D721Med (cell line): ENCODE results near the gene MMEL1.

Experiments used
- DNase-seq: peaks from one replicate; pipeline ENCODE4 v3.0.0; 2011; ENCODE audit warnings: low spot score; ENCODE audit not compliant: insufficient read length
- FAIRE-seq: peaks from 2 replicates; lab custom pipeline; 2011; peaks lifted over from hg19 to GRCh38; lab: Jason Lieb, UNC
- TF ChIP-seq, protein P1 (sequence below): IDR thresholded peaks from 2 replicates; pipeline ENCODE4 v1.5.1; 2012; ENCODE audit warnings: mild to moderate bottlenecking, control low read depth; ENCODE audit not compliant: insufficient read depth; ENCODE audit errors: missing control alignments

MMEL1 gene

DNA sequence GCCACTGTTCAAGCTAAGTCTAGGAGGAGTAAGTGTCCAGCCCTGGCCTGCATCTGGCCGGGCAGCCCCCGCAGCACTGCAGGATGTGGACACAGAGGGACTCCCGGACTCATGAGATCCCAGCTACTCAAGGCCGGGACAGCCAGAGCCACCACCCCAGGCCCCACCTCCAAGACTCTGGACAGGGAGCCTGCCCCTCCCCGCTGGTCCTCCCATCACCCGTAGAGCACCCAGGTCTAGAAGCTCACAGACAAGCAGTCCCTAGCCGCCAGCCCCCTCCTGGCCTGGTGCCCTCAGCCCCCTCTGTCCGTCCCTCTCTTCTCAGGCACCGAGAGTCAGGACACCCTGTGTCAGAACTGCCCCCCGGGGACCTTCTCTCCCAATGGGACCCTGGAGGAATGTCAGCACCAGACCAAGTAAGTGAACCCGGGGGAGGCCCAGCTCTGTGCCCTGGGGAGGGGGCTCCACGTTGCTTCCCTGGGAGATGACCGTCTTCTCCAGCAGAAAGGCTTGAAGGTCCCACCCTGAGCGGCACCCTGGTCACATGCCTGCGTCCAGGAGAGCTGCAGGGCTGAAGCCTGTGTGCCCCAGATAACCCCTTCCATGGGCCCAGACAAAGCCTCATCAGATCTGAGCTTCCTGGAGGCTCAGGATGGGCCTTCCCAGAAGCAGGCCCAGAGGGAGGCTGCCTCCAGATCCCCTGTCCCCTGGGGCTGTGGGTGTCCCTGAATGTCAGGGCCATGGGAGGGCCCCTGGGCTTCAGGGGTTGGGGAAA, 72.3 kb downstream of the MMEL1 start:
- FAIRE-seq (no peak), DNase-seq (no peak)
- TF ChIP-seq, protein P1, sequence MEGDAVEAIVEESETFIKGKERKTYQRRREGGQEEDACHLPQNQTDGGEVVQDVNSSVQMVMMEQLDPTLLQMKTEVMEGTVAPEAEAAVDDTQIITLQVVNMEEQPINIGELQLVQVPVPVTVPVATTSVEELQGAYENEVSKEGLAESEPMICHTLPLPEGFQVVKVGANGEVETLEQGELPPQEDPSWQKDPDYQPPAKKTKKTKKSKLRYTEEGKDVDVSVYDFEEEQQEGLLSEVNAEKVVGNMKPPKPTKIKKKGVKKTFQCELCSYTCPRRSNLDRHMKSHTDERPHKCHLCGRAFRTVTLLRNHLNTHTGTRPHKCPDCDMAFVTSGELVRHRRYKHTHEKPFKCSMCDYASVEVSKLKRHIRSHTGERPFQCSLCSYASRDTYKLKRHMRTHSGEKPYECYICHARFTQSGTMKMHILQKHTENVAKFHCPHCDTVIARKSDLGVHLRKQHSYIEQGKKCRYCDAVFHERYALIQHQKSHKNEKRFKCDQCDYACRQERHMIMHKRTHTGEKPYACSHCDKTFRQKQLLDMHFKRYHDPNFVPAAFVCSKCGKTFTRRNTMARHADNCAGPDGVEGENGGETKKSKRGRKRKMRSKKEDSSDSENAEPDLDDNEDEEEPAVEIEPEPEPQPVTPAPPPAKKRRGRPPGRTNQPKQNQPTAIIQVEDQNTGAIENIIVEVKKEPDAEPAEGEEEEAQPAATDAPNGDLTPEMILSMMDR, result no peak

DNA sequence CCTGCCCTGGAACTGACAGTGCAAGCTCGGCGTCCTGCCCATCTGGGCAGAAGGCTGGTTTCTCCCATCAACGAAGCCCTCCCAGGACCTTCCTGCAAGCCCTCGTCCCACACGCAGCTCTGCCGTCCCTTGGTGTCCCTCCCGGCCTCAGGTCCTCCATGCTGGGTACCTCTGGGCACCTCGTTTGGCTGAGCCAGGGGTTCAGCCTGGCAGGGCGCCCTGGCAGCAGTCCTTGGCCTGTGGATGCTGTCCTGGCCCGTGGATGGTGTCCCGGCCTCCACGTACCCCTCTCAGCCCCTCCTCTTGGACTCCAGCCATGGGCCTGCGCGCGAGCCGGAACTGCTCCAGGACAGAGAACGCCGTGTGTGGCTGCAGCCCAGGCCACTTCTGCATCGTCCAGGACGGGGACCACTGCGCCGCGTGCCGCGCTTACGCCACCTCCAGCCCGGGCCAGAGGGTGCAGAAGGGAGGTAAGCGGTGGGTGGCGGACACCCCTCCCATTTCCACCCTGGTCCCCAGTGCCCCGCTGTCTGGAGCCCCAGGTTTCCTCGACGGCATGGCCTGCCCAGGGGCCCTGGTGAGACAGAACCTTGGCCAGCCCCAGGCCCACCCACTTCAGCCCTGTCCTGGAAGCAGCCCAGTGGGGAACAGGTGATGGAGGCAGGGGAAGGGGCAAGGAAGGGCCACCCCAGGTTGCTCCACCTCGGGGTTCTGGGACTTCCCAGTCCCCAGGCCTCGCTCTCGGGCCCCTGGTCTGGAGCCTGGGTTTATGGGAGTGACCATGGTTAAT, 73.1 kb downstream of the MMEL1 start:
- FAIRE-seq, result no peak
- no peak for DNase-seq
- TF ChIP-seq, protein P1, result no peak

DNA sequence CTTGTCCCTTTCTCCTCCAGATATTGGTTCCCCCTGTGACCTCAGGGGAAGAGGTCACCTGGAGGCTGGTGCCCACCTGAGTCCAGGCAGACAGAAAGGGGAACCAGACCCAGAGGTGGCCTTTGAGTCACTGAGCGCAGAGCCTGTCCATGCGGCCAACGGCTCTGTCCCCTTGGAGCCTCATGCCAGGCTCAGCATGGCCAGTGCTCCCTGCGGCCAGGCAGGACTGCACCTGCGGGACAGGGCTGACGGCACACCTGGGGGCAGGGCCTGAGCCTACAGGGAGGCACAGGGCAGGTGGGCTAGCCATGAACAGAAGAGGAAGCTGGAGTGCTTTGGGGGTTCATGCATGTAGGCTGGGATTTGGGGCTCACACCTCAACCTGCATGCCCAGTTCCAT, 74.0 kb downstream of the MMEL1 start:
- no peak for DNase-seq
- TF ChIP-seq, protein P1, result no peak
- no peak for FAIRE-seq

DNA sequence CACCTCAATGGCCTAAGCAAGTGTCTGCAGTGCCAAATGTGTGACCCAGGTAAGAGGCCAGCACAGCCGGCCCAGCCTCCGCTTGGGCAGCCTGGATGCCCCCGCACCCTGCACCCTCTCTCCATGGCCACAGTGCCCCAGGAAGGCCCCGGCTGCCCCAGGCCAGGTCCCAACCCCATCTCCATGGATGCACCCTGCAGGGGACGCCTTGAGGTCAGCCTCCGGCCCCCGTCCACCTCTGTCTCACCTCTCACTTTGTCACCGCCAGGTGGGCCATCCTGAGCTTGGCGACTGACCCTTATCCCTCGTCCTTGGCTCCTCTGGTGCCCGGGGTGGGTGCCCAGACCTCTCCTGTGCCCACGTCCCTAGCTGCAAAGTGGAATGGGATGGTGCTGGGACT, 74.4 kb downstream of the MMEL1 start:
- FAIRE-seq, result no peak
- DNase-seq, result no peak
- TF ChIP-seq, protein P1, result no peak

DNA sequence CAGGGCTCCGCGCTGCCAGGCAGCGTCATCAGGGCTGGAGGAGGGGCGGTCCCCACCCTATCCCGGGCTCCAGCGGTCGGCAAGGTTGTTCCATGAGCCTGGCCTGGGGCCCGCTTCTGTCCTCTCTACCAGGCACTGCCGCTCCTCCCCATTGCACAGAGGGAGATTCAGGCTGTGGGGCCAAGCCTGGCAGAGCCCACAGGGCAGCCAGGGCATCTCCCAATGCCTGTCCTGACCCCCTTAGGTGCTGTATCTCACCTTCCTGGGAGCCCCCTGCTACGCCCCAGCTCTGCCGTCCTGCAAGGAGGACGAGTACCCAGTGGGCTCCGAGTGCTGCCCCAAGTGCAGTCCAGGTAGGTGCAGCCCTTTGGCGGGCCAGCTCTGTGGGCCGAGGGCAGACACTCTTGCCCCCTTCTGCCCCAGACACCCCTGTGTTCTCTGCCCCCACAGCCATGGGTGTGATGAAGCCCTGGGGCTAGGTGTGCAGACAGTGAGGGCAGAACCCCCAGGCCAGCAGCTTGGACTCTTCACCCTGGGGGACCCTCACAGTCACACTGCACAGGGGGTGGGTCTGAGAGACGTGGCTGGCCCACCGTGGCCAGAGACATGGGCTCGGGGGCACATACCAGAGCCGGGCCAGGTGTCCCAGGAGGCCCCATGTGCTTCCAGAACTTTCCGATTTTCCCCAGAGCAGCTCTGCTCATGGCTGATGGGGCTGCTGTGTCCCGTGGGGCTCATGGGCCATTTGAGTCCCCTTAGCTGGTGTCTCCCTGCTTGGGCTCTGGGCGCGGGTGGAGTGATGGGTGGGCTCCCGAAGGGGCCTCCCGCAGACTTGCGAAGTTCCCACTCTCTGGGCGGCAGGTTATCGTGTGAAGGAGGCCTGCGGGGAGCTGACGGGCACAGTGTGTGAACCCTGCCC, 75.1 kb downstream of the MMEL1 start:
- FAIRE-seq (no peak), DNase-seq (no peak)
- TF ChIP-seq, protein P1, result no peak

DNA sequence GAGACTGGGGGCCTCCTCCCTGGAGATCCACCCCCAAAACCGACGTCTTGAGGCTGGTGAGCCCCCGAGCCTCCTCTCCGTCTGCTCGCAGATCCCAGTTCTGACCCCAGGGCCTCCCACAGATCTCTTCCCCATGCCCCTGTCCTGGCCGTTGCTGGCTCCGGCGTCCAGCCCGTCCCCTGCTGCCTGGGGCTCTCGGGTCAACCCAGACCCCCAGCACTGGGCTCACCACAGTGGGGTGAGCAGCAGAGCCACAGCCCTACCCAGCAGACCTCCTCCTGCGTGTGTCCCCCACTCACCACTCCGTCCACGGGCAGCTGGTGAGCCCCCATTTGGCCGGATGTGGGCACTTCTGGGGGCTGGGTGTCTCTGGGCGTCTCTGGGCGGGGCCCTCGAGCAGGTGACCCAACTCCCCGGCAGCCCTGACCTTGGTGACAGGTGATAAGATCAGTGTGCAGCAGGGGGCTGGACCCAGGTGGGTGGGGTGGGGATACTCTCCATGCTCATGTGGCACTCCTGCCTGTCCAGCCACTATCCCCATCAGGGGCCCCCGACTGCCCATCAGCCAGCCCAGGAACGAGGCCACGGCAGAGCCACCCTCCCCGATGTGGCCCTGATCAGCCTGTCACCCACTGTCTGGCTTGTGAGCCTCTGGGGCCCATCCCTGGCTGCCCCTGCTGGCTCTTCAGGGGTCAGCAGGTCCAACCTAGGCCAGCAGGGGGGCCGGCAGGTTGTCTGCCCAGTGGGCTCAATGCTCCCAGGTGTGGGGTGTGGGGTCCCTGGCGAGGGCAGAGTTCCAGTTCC, 75.9 kb downstream of the MMEL1 start:
- FAIRE-seq, result no peak
- TF ChIP-seq, protein P1, result no peak
- no peak for DNase-seq
